Calu3 (cell line): ENCODE measurements around the gene FOXP4. TPM values are rescaled to one million over a fixed set of nuclear protein-coding genes. Genes with fewer than 3 reads are reported as not detected.

Experiments used
- BruUV-seq: library from RNA; stranded (reverse); fragments of 400-500 nt; replicated peaks from 2 replicates; lab custom pipeline; 2021; lab: Mats Ljungman, UMichigan
- CTCF ChIA-PET: fragments of 300-600 bp; sonication (Branson Sonifier 250); formaldehyde crosslinking; loops from one replicate; lab custom pipeline; 2022; ENCODE audit warnings: antibody characterized with exemption; lab: Charles Lee
- DNase-seq: peaks from one replicate; pipeline ENCODE4 v3.0.0; 2022
- H3K27ac Mint-ChIP-seq: one replicate; pipeline ENCODE4 v1.8.0; 2022; ENCODE audit warnings: mixed read lengths; ENCODE audit not compliant: unreplicated experiment
- H3K27me3 Mint-ChIP-seq: one replicate; pipeline ENCODE4 v1.8.0; 2022; ENCODE audit warnings: mixed read lengths; ENCODE audit not compliant: unreplicated experiment
- H3K36me3 Mint-ChIP-seq: one replicate; pipeline ENCODE4 v1.8.0; 2022; ENCODE audit warnings: mild to moderate bottlenecking, moderate library complexity, mixed read lengths; ENCODE audit not compliant: insufficient read depth, unreplicated experiment
- H3K4me1 Mint-ChIP-seq: one replicate; pipeline ENCODE4 v1.8.0; 2022; ENCODE audit warnings: mild to moderate bottlenecking, low read depth, mixed read lengths; ENCODE audit not compliant: unreplicated experiment
- H3K4me3 Mint-ChIP-seq: one replicate; pipeline ENCODE4 v1.8.0; 2022; ENCODE audit warnings: mild to moderate bottlenecking, low read depth, moderate library complexity, mixed read lengths; ENCODE audit not compliant: unreplicated experiment
- H3K9me3 Mint-ChIP-seq: one replicate; pipeline ENCODE4 v1.8.0; 2022; ENCODE audit warnings: low read depth, mixed read lengths; ENCODE audit not compliant: unreplicated experiment
- CTCF ChIP-seq: fragments of 200-600 bp; IDR thresholded peaks from one replicate; pipeline ENCODE4 v1.8.0; 2022; ENCODE audit warnings: antibody characterized with exemption; ENCODE audit not compliant: unreplicated experiment
- intact Hi-C: fragments of 100-400 bp; cut with micrococcal nuclease; formaldehyde crosslinking; loops from one replicate; pipeline ENCODE4 v1.10.0; 2022; ENCODE audit not compliant: unreplicated experiment
- total RNA-seq: library from RNA; stranded (reverse); gene quantifications from 2 replicates; pipeline ENCODE4 v1.2.3, GENCODE V29; 2022

FOXP4 gene
- total RNA-seq, 1 experiment from 2014 or later: 47.8 TPM

- Mint-ChIP-seq H3K27me3 (no peaks in the 10 kb centered on the region), H3K4me1 (no peaks in the 10 kb centered on the region), H3K36me3 (peaks cover 16% of the 10 kb centered on the region), H3K4me3 (no peak overlapping the region), H3K27ac (no peak overlapping the region), H3K9me3 (no peaks in the 10 kb centered on the region)
- peak; percentile 85 for DNase-seq
- CTCF ChIA-PET: interaction anchor here (0.6 to 1.0 kb wide), 3 partner anchors 121 to 224 kb away, joined by 3 to 9 read pairs (median 3); no protein-coding TSS in a partner anchor
- intact Hi-C loops: loop anchor here (1.0 kb wide), 3 partner anchors 129 to 223 kb away; no protein-coding TSS in a partner anchor
- TF ChIP-seq CTCF: peak; percentile 96
- no TSS peak for BruUV-seq
These were observed 45.8 kb downstream of the FOXP4 start for GRCh38 chr6:41591859-41592502.

- intact Hi-C loops: no loop called here
- H3K27ac Mint-ChIP-seq: no peak overlapping the region
- CTCF ChIA-PET: no interaction called here
These were observed 47.2 kb downstream of the FOXP4 start for GRCh38 chr6:41593406-41593805.

GRCh38 chr6:41593839-41594238 is 47.7 kb downstream of the FOXP4 start:
- CTCF ChIA-PET: no interaction called here
- no peaks in the 10 kb centered on the region for H3K9me3 Mint-ChIP-seq
- no peak overlapping the region for H3K27ac Mint-ChIP-seq
- no peak for DNase-seq
- no TSS peak for BruUV-seq
- intact Hi-C loops: no loop called here
- no peaks in the 10 kb centered on the region for H3K27me3 Mint-ChIP-seq
- H3K4me3 Mint-ChIP-seq: no peak overlapping the region
- H3K4me1 Mint-ChIP-seq: no peaks in the 10 kb centered on the region
- TF ChIP-seq CTCF: no peak
- peaks cover 27% of the 10 kb centered on the region for H3K36me3 Mint-ChIP-seq

More at GRCh38 chr6:41593406-41593805, 47.2 kb downstream of the FOXP4 start:
- Mint-ChIP-seq H3K27me3 (no peaks in the 10 kb centered on the region), H3K4me3 (no peak overlapping the region), H3K9me3 (no peaks in the 10 kb centered on the region), H3K4me1 (no peaks in the 10 kb centered on the region), H3K36me3 (peaks cover 25% of the 10 kb centered on the region)
- no TSS peak for BruUV-seq
- no peak for DNase-seq
- TF ChIP-seq CTCF: no peak

GRCh38 chr6:41594326-41594725 is 48.1 kb downstream of the FOXP4 start:
- Mint-ChIP-seq H3K4me1 (no peaks in the 10 kb centered on the region), H3K36me3 (peaks cover 32% of the 10 kb centered on the region), H3K27me3 (no peaks in the 10 kb centered on the region), H3K4me3 (no peak overlapping the region), H3K9me3 (no peaks in the 10 kb centered on the region), H3K27ac (no peak overlapping the region)
- no TSS peak for BruUV-seq
- no peak for TF ChIP-seq CTCF
- CTCF ChIA-PET: no interaction called here
- intact Hi-C loops: no loop called here
- DNase-seq: no peak
